GM13976 (cell line): ENCODE data around the gene AP1G2.

Source experiments
- DNase-seq: peaks from one replicate; pipeline ENCODE4 v3.0.0; 2012; ENCODE audit warnings: low spot score
- CTCF ChIP-seq: IDR thresholded peaks from 2 replicates; pipeline ENCODE4 v1.5.1; 2012; ENCODE audit warnings: borderline replicate concordance, mild to moderate bottlenecking; ENCODE audit not compliant: insufficient read depth; ENCODE audit errors: extremely low read depth, missing control alignments, control extremely low read depth
- in situ Hi-C: fragments of 300-500 bp; cut with MboI; formaldehyde crosslinking; loops from one replicate; pipeline ENCODE4 v1.12.0; 2022; ENCODE audit warnings: low sequenced_read_pairs, mixed read lengths, inconsistent platforms; ENCODE audit not compliant: unreplicated experiment

The AP1G2 gene

DNA sequence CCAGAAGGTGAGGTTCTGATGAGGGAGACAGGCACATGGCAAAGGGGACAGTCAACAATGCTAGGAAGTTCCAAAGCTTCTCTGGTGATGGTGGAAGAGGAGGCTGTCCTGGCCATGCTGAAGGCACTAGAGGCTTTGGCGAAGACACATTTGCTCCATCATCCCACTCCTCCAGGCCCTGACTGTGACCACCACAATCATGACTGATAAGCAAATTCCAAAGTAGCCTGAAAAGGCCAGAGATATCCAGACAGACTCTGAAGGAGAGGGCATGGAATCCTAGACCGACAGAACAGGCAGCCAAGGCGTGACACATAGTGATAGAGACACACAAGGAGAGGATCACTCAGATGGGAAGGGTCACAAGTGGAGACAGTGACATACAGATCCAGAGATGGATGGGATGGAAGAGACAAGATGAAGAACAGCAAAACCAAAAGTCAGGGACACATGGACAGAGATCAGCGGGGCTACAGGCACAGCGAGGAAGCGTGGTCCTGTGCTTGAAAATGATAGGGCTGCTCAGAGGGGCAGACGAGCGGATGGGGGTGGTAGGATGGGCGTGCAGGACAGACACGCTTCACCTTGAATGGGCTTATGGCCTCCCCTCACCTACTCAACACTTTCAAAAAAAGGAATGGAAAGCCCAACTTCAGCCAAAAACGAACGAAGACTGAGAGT lies 17.3 kb downstream of the AP1G2 start:
- no peak for TF ChIP-seq CTCF
- in situ Hi-C loops: no loop called here

GRCh38 chr14:23548351-23549318 lies 19.0 kb downstream of the AP1G2 start:
- no peak for TF ChIP-seq CTCF
- no peak for DNase-seq
- in situ Hi-C loops: loop anchor here (10.0 kb wide), 1 partner anchor 64 kb away; no protein-coding TSS in a partner anchor

More for the DNA sequence above, 17.3 kb downstream of the AP1G2 start:
- DNase-seq: no peak

DNA sequence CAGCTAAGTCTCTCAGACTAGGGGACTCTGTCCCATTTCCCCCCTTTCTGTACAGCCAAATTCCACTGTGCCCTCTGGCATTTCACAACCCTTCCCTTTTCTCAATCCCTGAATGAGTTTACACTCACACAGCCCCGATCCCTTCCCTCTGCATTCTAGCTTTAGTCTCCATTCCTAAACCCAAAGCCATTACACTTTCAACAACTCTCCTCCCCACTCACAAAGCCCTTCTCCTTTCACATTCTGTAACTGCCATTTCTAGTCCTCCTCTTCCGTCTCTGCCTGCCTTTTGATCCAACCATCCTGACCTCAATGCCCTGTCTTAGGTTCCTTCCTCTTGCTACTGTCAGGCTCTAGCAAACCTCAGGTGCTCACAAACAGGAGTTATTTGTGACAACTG lies 19.7 kb downstream of the AP1G2 start:
- in situ Hi-C loops: loop anchor here (10.0 kb wide), 1 partner anchor 63 kb away; no protein-coding TSS in a partner anchor
- no peak for TF ChIP-seq CTCF
- DNase-seq: no peak

GRCh38 chr14:23546450-23547035 lies 21.0 kb downstream of the AP1G2 start:
- DNase-seq: no peak
- in situ Hi-C loops: loop anchor here (10.0 kb wide), 1 partner anchor 62 kb away; no protein-coding TSS in a partner anchor
- TF ChIP-seq CTCF: no peak

GRCh38 chr14:23545740-23546365 lies 21.7 kb downstream of the AP1G2 start:
- in situ Hi-C loops: loop anchor here (10.0 kb wide), 1 partner anchor 61 kb away; no protein-coding TSS in a partner anchor
- DNase-seq: no peak
- TF ChIP-seq CTCF: no peak
